Occipital lobe (tissue), 2 donors: ENCODE measurements around the gene SYNJ1. TPM values are rescaled to one million over a fixed set of nuclear protein-coding genes. Genes with fewer than 3 reads are reported as not detected.
"Not testable (repeated sequence)": the region's sequence is repeated elsewhere in the genome, so short reads cannot be mapped to it uniquely, and the experiment has no call there.

Source experiments
- DNase-seq: peaks from one replicate; lab custom pipeline; 2025; lab: John Stamatoyannopoulos, UW
- total RNA-seq: library from RNA; depleted of rRNA; stranded (reverse); fragments of >200 nt; gene quantifications from one replicate; pipeline ENCODE4 v1.2.3, GENCODE V29; 2014

The SYNJ1 gene
- total RNA-seq, 1 donor from 2014 or later = 24.0 TPM

GRCh38 chr21:32612075-32612998 lies 115.5 kb downstream of the SYNJ1 start, which contains the start of gene CFAP298:
CFAP298 (minus strand) TSS chr21:32612377; CDS start chr21:32612243, 134 bp downstream.
- DNase-seq = peak; percentile 88

GRCh38 chr21:32611471-32611997 lies 116.3 kb downstream of the SYNJ1 start:
- no peak for DNase-seq

GRCh38 chr21:32610940-32611339 lies 116.9 kb downstream of the SYNJ1 start:
- not testable (repeated sequence) for DNase-seq

- DNase-seq = no peak
Observed at GRCh38 chr21:32608851-32609250, 119.0 kb downstream of the SYNJ1 start.

GRCh38 chr21:32605469-32605868 lies 122.3 kb downstream of the SYNJ1 start:
- DNase-seq = no peak

- DNase-seq = no peak
Observed at GRCh38 chr21:32604464-32604863, 123.3 kb downstream of the SYNJ1 start.

- DNase-seq = no peak
Observed at GRCh38 chr21:32603131-32603530, 124.7 kb downstream of the SYNJ1 start.

- no peak for DNase-seq
Observed at GRCh38 chr21:32602099-32602498, 125.7 kb downstream of the SYNJ1 start.

GRCh38 chr21:32599526-32599925 lies 128.3 kb downstream of the SYNJ1 start:
- DNase-seq = no peak

GRCh38 chr21:32599091-32599490 lies 128.7 kb downstream of the SYNJ1 start:
- no peak for DNase-seq

GRCh38 chr21:32597205-32597604 lies 130.6 kb downstream of the SYNJ1 start:
- no peak for DNase-seq

GRCh38 chr21:32595431-32595830 lies 132.4 kb downstream of the SYNJ1 start:
- no peak for DNase-seq

GRCh38 chr21:32593690-32594089 lies 134.1 kb downstream of the SYNJ1 start:
- DNase-seq = no peak

GRCh38 chr21:32592929-32593502 lies 134.8 kb downstream of the SYNJ1 start:
- no peak for DNase-seq

GRCh38 chr21:32590130-32590529 lies 137.7 kb downstream of the SYNJ1 start:
- DNase-seq = no peak

GRCh38 chr21:32587651-32588050 lies 140.2 kb downstream of the SYNJ1 start:
- DNase-seq = no peak

GRCh38 chr21:32587120-32587519 lies 140.7 kb downstream of the SYNJ1 start:
- no peak for DNase-seq

- DNase-seq = no peak
Observed at GRCh38 chr21:32585970-32586369, 141.8 kb downstream of the SYNJ1 start.

GRCh38 chr21:32585042-32585710 lies 142.6 kb downstream of the SYNJ1 start, which contains the start of gene TCP10L:
TCP10L (minus strand) TSS chr21:32585523; CDS start chr21:32584304, 1,219 bp downstream.
- no peak for DNase-seq

GRCh38 chr21:32584472-32584871 lies 143.3 kb downstream of the SYNJ1 start:
- no peak for DNase-seq

- DNase-seq = no peak
Observed at GRCh38 chr21:32581732-32582131, 146.1 kb downstream of the SYNJ1 start.

- no peak for DNase-seq
Observed at GRCh38 chr21:32580949-32581348, 146.9 kb downstream of the SYNJ1 start.
